Fibroblast of peridontal ligament (primary cell): Measurements from ENCODE around the gene LRCH1.

Experiments
- DNase-seq: peaks from one replicate; pipeline ENCODE4 v3.0.0-alpha.2; 2010; ENCODE audit errors: extremely low read depth

Gene LRCH1

GRCh38 chr13:46594374-46595078 is 41.6 kb downstream of the LRCH1 start:
- DNase-seq = no peak

- no peak for DNase-seq
These were observed 42.3 kb downstream of the LRCH1 start for GRCh38 chr13:46595136-46595884.

- DNase-seq = no peak
These were observed 42.9 kb downstream of the LRCH1 start for GRCh38 chr13:46595885-46596275.

- no peak for DNase-seq
These were observed 43.5 kb downstream of the LRCH1 start for GRCh38 chr13:46596466-46596865.

- no peak for DNase-seq
These were observed 45.3 kb downstream of the LRCH1 start for GRCh38 chr13:46598140-46598819.

GRCh38 chr13:46598820-46599180 is 45.8 kb downstream of the LRCH1 start:
- no peak for DNase-seq

- DNase-seq = no peak
These were observed 48.0 kb downstream of the LRCH1 start for GRCh38 chr13:46600943-46601311.

GRCh38 chr13:46602531-46602930 is 49.6 kb downstream of the LRCH1 start:
- no peak for DNase-seq

GRCh38 chr13:46603165-46603603 is 50.2 kb downstream of the LRCH1 start:
- no peak for DNase-seq

GRCh38 chr13:46604226-46604990 is 51.4 kb downstream of the LRCH1 start:
- DNase-seq = no peak

GRCh38 chr13:46605076-46605824 is 52.3 kb downstream of the LRCH1 start:
- DNase-seq = no peak

GRCh38 chr13:46605825-46606554 is 53.0 kb downstream of the LRCH1 start:
- no peak for DNase-seq

- DNase-seq = no peak
These were observed 54.0 kb downstream of the LRCH1 start for GRCh38 chr13:46606970-46607369.

GRCh38 chr13:46607768-46608564 is 55.0 kb downstream of the LRCH1 start:
- DNase-seq = no peak

GRCh38 chr13:46609052-46609451 is 56.1 kb downstream of the LRCH1 start:
- no peak for DNase-seq

- DNase-seq = no peak
These were observed 56.8 kb downstream of the LRCH1 start for GRCh38 chr13:46609726-46610125.

GRCh38 chr13:46612267-46612666 is 59.3 kb downstream of the LRCH1 start:
- DNase-seq = no peak

GRCh38 chr13:46613409-46614049 is 60.6 kb downstream of the LRCH1 start:
- DNase-seq = peak; percentile 40

- peak; percentile 91 for DNase-seq
These were observed 61.6 kb downstream of the LRCH1 start for GRCh38 chr13:46614582-46614981.
